Measurements from ENCODE around the gene KCNJ18. TPM values are rescaled to one million over a fixed set of nuclear protein-coding genes. Genes with fewer than 3 reads are reported as not detected.
"Not testable (repeated sequence)": the region's sequence is repeated elsewhere in the genome, so short reads cannot be mapped to it uniquely, and the experiment has no call there.

The KCNJ18 gene
- total RNA-seq, 4 donors from 2014 or later, result not detected

DNA sequence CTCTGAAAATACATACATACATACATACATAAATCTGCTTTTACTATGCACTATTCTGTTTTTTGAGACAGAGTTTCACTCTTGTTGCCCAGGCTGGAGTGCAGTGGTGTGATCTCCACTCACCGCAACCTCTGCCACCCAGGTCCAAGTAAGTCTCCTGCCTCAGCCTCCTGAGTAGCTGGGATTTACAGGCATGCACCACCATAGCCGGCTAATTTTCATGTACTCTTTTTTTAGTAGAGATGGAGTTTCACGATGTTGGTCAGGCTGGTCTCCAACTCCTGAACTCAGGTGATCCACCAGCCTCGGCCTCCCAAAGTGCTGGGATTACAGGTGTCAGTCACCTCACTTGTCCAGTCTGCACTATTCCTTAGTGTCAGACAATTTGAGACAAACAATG, 20.5 kb upstream of the KCNJ18 start:
- not testable (repeated sequence) for H3K27ac ChIP-seq
- 77 to 82% methylated on average over 4 of the region's 4 CpGs for WGBS, 2 donors (ENCODE audit: low coverage in 1 of 2)

DNA sequence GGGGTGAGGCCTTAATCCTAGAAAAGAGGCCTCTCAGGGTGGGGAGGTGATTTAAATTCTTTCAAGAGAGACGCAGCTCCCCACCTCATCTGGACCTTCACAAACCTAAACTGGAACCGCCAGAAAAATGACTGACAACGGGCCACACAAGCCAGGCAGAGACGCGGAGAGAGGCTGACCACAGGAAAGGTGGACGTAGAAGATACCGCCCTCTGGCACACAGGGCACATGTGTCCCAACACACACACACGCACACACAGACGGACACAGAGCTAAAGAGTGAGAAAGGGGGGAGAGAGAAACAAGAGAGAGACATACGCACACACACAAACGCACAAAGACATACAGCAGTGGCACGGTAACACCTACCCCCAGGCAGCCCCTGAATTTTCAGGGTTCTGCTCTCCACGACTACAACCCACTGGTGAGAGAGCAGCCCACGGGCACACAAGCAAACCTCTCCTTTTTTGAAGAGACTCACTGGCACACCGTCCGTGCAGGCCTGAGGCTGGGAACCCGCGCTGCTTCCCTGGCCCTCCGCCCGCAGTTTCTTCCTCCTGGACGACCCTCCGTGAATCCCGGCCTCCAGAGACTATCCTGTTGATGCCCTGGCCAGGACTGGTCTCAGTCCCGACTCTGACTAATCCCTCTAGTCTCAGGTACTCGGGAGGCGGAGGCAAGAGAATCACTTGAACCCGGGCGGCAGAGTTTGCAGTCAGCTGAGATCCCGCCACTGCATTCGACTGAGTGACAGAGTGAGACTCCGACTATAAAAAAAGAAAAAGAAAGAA, 18.7 kb upstream of the KCNJ18 start:
- H3K4me3 ChIP-seq; intact Hi-C loops (cut with DNase I; ENCODE audit: low total_unique reads); H3K27me3 ChIP-seq; H3K9me3 ChIP-seq; H3K27ac ChIP-seq; in situ Hi-C loops (cut with MboI; ENCODE audit: low pct_ligation_motif_present in 1 of 4, low pct_unique_long_range_greater_than_20kb in 1 of 4, low sequenced_read_pairs in 3 of 4); DNase-seq; H3K4me1 ChIP-seq; H3K36me3 ChIP-seq: not testable (repeated sequence)
- 88 to 92% methylated on average over 20 to 31 of the region's 31 CpGs for WGBS, 2 donors (ENCODE audit: low coverage in 1 of 2)

More for the DNA sequence above, 20.5 kb upstream of the KCNJ18 start:
- H3K9me3 ChIP-seq; H3K4me1 ChIP-seq; in situ Hi-C loops (cut with MboI; ENCODE audit: low pct_ligation_motif_present in 1 of 4, low pct_unique_long_range_greater_than_20kb in 1 of 4, low sequenced_read_pairs in 3 of 4); intact Hi-C loops (cut with DNase I; ENCODE audit: low total_unique reads); H3K4me3 ChIP-seq; H3K36me3 ChIP-seq; DNase-seq; H3K27me3 ChIP-seq: not testable (repeated sequence)

DNA sequence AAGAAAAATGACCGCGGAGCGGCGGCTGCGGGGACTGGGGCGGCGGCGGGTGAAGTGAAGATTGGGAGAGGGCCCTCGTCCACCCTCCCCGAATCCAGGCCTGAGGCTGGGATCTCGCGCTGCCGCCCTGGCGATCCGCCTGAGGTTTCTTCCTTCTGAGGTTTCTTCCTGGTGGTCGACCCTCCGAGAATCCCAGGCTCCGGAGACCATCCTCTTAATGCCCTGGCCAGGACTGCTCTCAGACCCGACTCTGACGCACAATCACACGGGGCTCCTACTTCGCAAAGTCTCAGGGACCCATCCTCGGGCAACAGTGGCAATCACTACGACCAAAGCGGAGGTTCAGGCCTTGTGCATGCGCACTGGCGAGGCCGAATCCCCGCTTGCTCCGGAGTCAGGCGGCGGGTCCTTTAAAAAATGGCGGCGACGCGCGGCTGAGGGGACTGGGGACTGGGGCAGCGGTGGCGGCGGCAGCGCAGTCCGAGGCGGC, 18.0 kb upstream of the KCNJ18 start:
- in situ Hi-C loops (cut with MboI; ENCODE audit: low pct_ligation_motif_present in 1 of 4, low pct_unique_long_range_greater_than_20kb in 1 of 4, low sequenced_read_pairs in 3 of 4) (no loop called here), intact Hi-C loops (cut with DNase I; ENCODE audit: low total_unique reads) (no loop called here)
- TF ChIP-seq, protein P1, sequence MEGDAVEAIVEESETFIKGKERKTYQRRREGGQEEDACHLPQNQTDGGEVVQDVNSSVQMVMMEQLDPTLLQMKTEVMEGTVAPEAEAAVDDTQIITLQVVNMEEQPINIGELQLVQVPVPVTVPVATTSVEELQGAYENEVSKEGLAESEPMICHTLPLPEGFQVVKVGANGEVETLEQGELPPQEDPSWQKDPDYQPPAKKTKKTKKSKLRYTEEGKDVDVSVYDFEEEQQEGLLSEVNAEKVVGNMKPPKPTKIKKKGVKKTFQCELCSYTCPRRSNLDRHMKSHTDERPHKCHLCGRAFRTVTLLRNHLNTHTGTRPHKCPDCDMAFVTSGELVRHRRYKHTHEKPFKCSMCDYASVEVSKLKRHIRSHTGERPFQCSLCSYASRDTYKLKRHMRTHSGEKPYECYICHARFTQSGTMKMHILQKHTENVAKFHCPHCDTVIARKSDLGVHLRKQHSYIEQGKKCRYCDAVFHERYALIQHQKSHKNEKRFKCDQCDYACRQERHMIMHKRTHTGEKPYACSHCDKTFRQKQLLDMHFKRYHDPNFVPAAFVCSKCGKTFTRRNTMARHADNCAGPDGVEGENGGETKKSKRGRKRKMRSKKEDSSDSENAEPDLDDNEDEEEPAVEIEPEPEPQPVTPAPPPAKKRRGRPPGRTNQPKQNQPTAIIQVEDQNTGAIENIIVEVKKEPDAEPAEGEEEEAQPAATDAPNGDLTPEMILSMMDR (IDR thresholded peaks at IDR 0.05), result no peak
- TF ChIP-seq EP300 (IDR thresholded peaks at IDR 0.05; ENCODE audit: low read depth), result no peak
- no peak for TF ChIP-seq POLR2A (IDR thresholded peaks at IDR 0.05)
- no peaks in the 10 kb centered on the region for H3K36me3 ChIP-seq
- no peaks in the 10 kb centered on the region for H3K9me3 ChIP-seq
- DNase-seq, result no peak
- WGBS, 2 donors (ENCODE audit: low coverage in 1 of 2), result 90 to 93% methylated on average over 18 to 43 of the region's 43 CpGs
- H3K27me3 ChIP-seq, result no peaks in the 10 kb centered on the region
- no peak overlapping the region for H3K27ac ChIP-seq
- no peak overlapping the region for H3K4me3 ChIP-seq
- H3K4me1 ChIP-seq, result no peaks in the 10 kb centered on the region

DNA sequence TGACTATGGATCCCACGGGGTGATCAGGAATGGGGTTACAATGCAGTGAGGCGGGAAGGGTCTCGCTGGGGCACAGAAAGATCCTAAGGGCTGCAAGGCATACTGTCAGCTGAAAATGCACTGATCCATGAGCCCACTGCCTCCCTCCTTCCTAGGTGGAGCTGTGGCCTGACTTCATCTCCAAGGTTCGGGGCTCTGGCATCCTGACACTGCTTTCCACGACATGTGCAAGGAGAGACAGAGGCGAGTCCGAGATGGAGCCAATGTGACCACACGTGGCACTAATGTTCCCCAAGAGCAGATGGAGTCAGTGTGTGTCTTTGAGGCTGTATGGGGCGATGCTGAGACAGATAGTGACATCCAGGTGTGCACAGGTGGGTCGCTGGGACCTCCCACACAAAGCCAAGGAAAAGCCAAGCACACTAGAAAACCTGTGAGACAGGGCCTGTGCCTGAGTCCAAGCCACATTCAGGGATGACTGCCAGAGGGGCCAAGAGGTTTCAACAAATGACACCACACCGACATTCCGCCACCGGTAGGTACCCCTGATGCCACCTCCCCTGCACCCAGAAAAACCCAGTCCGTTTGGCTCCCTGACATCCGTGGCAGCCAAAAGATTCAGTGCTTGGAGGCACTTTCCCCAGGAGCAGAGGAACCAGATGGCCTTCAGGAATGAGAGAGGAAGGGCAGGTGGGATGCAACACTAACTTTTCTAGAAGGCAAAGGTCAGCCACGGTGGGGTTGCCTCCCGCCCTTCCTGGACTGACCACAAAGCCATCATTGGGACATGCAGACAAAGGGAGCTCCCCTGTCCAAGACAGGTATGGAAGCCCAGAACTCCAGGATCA, 17.2 kb upstream of the KCNJ18 start:
- DNase-seq; H3K4me1 ChIP-seq; in situ Hi-C loops (cut with MboI; ENCODE audit: low pct_ligation_motif_present in 1 of 4, low pct_unique_long_range_greater_than_20kb in 1 of 4, low sequenced_read_pairs in 3 of 4); H3K27me3 ChIP-seq; H3K27ac ChIP-seq; H3K9me3 ChIP-seq; intact Hi-C loops (cut with DNase I; ENCODE audit: low total_unique reads); H3K4me3 ChIP-seq; H3K36me3 ChIP-seq: not testable (repeated sequence)
- 76% methylated on average over 11 to 17 of the region's 17 CpGs for WGBS, 2 donors (ENCODE audit: low coverage in 1 of 2)

DNA sequence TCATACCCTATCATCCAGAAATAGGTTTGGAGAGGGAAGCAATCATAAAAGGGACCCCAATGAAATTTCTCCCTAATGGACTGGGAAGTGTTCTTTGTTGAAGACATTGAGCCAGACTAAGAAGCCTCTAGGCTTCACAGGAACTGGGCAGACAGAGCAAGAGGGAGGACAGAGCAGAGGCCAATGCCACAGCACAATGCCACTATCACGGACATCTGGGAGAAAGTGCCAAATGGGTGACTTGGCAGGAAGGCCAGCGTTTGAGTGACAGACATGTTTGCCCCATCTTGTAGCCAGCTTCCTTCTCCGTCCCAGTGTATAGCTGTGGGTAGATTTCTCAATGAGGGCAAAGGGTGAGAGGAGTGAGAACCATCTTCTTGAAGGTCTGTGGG, 16.6 kb upstream of the KCNJ18 start:
- 85 to 90% methylated on average over 2 to 3 of the region's 3 CpGs for WGBS, 2 donors (ENCODE audit: low coverage in 1 of 2)
- H3K4me3 ChIP-seq; H3K9me3 ChIP-seq; H3K27me3 ChIP-seq; intact Hi-C loops (cut with DNase I; ENCODE audit: low total_unique reads); DNase-seq; H3K36me3 ChIP-seq; in situ Hi-C loops (cut with MboI; ENCODE audit: low pct_ligation_motif_present in 1 of 4, low pct_unique_long_range_greater_than_20kb in 1 of 4, low sequenced_read_pairs in 3 of 4); H3K4me1 ChIP-seq; H3K27ac ChIP-seq: not testable (repeated sequence)

DNA sequence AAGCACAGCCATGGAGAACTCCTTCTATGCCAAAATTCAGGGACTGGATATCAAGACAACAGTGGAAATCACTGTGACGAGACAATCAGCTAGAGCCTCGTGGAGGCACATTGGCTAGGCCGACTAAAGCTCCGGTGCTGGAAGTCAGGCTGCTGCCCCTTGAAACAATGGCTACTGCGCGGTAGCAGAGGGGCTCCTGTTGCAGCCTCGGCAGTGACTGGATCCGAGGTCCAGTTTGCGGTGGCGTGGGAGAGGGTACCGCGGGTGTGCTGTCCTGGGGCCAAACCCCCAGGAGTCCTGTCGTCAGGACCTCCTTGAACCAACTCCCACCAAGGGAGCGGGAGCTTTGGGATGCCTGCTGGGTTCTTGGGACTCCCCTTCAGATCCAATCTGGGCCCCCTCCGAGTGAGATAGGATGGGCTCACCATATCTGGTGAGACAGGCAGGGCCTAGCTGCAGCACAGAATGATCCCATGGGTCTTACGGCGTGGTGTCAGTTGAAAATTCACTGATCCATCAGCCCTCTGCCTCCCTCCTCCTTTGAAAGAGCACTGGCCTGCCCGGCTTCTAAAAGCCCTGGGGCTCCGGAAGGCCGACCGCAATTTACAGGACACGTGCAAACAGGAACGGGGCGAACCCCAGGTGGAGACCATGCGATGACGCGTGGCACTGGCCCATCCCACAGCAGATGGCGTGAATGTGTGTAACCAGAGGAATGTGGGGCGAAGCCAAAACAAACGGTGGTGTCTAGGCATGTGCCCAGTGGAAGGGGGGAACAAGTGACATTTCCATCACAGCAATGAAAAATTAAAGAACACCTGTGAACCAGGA, 15.8 kb upstream of the KCNJ18 start:
- Histone ChIP-seq H3K27ac (no peak overlapping the region), H3K4me1 (no peaks in the 10 kb centered on the region), H3K36me3 (no peaks in the 10 kb centered on the region), H3K27me3 (no peaks in the 10 kb centered on the region), H3K9me3 (no peaks in the 10 kb centered on the region), H3K4me3 (no peak overlapping the region)
- TF ChIP-seq POLR2AphosphoS5 (IDR thresholded peaks at IDR 0.05) (no peak), POLR2A (IDR thresholded peaks at IDR 0.05) (no peak), EP300 (IDR thresholded peaks at IDR 0.05; ENCODE audit: low read depth) (no peak)
- TF ChIP-seq, protein P1 (IDR thresholded peaks at IDR 0.05), result no peak
- WGBS, 2 donors (ENCODE audit: low coverage in 1 of 2), result 75 to 83% methylated on average over 13 to 30 of the region's 30 CpGs
- in situ Hi-C loops (cut with MboI; ENCODE audit: low pct_ligation_motif_present in 1 of 4, low pct_unique_long_range_greater_than_20kb in 1 of 4, low sequenced_read_pairs in 3 of 4) (no loop called here), intact Hi-C loops (cut with DNase I; ENCODE audit: low total_unique reads) (no loop called here)
- no peak for DNase-seq

Data from transverse colon (tissue), 4 donors.